HG03558 (cell line): ENCODE results near the gene NSMCE3.

Experiments used
- ATAC-seq: cut with Tn5 transposase; IDR thresholded peaks from one replicate; pipeline ENCODE4 v1.9.1; 2021; ENCODE audit warnings: moderate number of reproducible peaks; ENCODE audit not compliant: unreplicated experiment; ENCODE audit errors: extremely low read depth

NSMCE3 gene

GRCh38 chr15:29269485-29270168 lies at the start of gene NSMCE3:
Gene NSMCE3, minus strand, starts transcription at chr15:29269822. Its CDS starts 117 bp downstream, at chr15:29269705.
- peak; percentile 77 for ATAC-seq

- ATAC-seq = no peak
Observed at GRCh38 chr15:29316422-29316821, 46.8 kb upstream of the NSMCE3 start.

GRCh38 chr15:29312387-29312786 lies 42.8 kb upstream of the NSMCE3 start:
- ATAC-seq = no peak

GRCh38 chr15:29311696-29312095 lies 42.1 kb upstream of the NSMCE3 start:
- ATAC-seq = no peak

- ATAC-seq = peak; percentile 57
Observed at GRCh38 chr15:29309139-29309538, 39.5 kb upstream of the NSMCE3 start.

GRCh38 chr15:29308299-29308698 lies 38.7 kb upstream of the NSMCE3 start:
- ATAC-seq = no peak

GRCh38 chr15:29305556-29305955 lies 35.9 kb upstream of the NSMCE3 start:
- ATAC-seq = no peak

- no peak for ATAC-seq
Observed at GRCh38 chr15:29302871-29303270, 33.2 kb upstream of the NSMCE3 start.

- no peak for ATAC-seq
Observed at GRCh38 chr15:29299784-29300183, 30.2 kb upstream of the NSMCE3 start.

GRCh38 chr15:29299331-29299730 lies 29.7 kb upstream of the NSMCE3 start:
- no peak for ATAC-seq

GRCh38 chr15:29294732-29295325 lies 25.2 kb upstream of the NSMCE3 start:
- ATAC-seq = no peak

- ATAC-seq = no peak
Observed at GRCh38 chr15:29291067-29291845, 21.6 kb upstream of the NSMCE3 start.

- no peak for ATAC-seq
Observed at GRCh38 chr15:29289173-29289572, 19.6 kb upstream of the NSMCE3 start.

GRCh38 chr15:29285386-29285785 lies 15.8 kb upstream of the NSMCE3 start:
- no peak for ATAC-seq

- ATAC-seq = no peak
Observed at GRCh38 chr15:29283381-29283780, 13.8 kb upstream of the NSMCE3 start.

GRCh38 chr15:29280514-29280913 lies 10.9 kb upstream of the NSMCE3 start:
- no peak for ATAC-seq

- no peak for ATAC-seq
Observed at GRCh38 chr15:29278436-29279105, 8.9 kb upstream of the NSMCE3 start.

GRCh38 chr15:29276366-29276765 lies 6.7 kb upstream of the NSMCE3 start:
- ATAC-seq = no peak

- ATAC-seq = no peak
Observed at GRCh38 chr15:29275855-29276254, 6.2 kb upstream of the NSMCE3 start.

GRCh38 chr15:29274946-29275345 lies 5.3 kb upstream of the NSMCE3 start:
- no peak for ATAC-seq

GRCh38 chr15:29272219-29272618 lies 2.6 kb upstream of the NSMCE3 start:
- ATAC-seq = no peak
